Chondrocyte (in vitro differentiated cells): ENCODE measurements around the gene HTATSF1. TPM values are rescaled to one million over a fixed set of nuclear protein-coding genes. Genes with fewer than 3 reads are reported as not detected.

ENCODE experiments used
- DNase-seq: peaks from one replicate; pipeline ENCODE4 v3.0.0; 2021; ENCODE audit warnings: mixed read lengths, low spot score
- H3K27ac Mint-ChIP-seq: one replicate; pipeline ENCODE4 v1.8.0; 2021; ENCODE audit warnings: mild to moderate bottlenecking, moderate library complexity, mixed read lengths; ENCODE audit not compliant: unreplicated experiment
- H3K27me3 Mint-ChIP-seq: 2 replicates; pipeline ENCODE4 v1.8.0; 2021; ENCODE audit warnings: low read depth, mixed read lengths
- H3K36me3 Mint-ChIP-seq: 2 replicates; pipeline ENCODE4 v1.8.0; 2021; ENCODE audit warnings: low read depth, mixed read lengths
- H3K4me1 Mint-ChIP-seq: 2 replicates; pipeline ENCODE4 v1.8.0; 2021; ENCODE audit warnings: low read depth, mild to moderate bottlenecking, mixed read lengths
- H3K4me3 Mint-ChIP-seq: one replicate; pipeline ENCODE4 v1.8.0; 2021; ENCODE audit warnings: mild to moderate bottlenecking, moderate library complexity, mixed read lengths; ENCODE audit not compliant: unreplicated experiment
- H3K9me3 Mint-ChIP-seq: 2 replicates; pipeline ENCODE4 v1.8.0; 2021; ENCODE audit warnings: low read depth, mixed read lengths
- total RNA-seq: library from RNA; stranded (reverse); gene quantifications from 3 replicates; pipeline ENCODE4 v1.2.1, GENCODE V29; 2021
- TF ChIP-seq, protein P1 (sequence below): fragments of 200-600 bp; sonication (generic); IDR thresholded peaks from 2 replicates; pipeline ENCODE4 v1.5.0; 2021; ENCODE audit warnings: antibody characterized with exemption, mild to moderate bottlenecking, moderate library complexity

The HTATSF1 gene
- total RNA-seq, 1 donor from 2014 or later, result 29.4 TPM

DNA sequence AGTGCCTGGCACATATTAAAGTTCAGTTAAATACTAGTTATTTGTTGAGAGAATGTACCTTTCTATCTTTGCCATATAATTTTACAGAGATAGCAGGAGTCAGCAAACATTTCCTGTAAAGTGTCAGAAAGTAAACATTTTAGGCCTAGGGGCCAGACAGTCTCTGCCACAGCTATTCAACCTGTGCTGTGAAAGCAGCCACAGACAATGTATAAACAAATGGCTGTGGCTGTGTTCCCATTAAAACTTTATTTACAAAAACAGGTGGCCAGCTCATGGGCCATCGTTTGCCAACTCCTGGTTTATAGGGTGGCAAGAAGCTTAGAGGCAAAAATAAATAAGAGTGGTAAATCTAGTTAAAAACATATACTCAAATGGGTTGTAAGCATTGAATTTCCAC lies 43.6 kb upstream of the HTATSF1 start:
- H3K27me3 Mint-ChIP-seq, result no peaks in the 10 kb centered on the region
- H3K27ac Mint-ChIP-seq, result no peak overlapping the region
- H3K36me3 Mint-ChIP-seq, result no peaks in the 10 kb centered on the region
- H3K4me3 Mint-ChIP-seq, result no peak overlapping the region
- H3K4me1 Mint-ChIP-seq, result no peaks in the 10 kb centered on the region
- no peak for DNase-seq
- H3K9me3 Mint-ChIP-seq, result no peaks in the 10 kb centered on the region
- TF ChIP-seq, protein P1, sequence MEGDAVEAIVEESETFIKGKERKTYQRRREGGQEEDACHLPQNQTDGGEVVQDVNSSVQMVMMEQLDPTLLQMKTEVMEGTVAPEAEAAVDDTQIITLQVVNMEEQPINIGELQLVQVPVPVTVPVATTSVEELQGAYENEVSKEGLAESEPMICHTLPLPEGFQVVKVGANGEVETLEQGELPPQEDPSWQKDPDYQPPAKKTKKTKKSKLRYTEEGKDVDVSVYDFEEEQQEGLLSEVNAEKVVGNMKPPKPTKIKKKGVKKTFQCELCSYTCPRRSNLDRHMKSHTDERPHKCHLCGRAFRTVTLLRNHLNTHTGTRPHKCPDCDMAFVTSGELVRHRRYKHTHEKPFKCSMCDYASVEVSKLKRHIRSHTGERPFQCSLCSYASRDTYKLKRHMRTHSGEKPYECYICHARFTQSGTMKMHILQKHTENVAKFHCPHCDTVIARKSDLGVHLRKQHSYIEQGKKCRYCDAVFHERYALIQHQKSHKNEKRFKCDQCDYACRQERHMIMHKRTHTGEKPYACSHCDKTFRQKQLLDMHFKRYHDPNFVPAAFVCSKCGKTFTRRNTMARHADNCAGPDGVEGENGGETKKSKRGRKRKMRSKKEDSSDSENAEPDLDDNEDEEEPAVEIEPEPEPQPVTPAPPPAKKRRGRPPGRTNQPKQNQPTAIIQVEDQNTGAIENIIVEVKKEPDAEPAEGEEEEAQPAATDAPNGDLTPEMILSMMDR, result no peak

GRCh38 chrX:136456133-136456532 lies 41.3 kb upstream of the HTATSF1 start:
- Mint-ChIP-seq H3K4me3 (no peak overlapping the region), H3K36me3 (no peaks in the 10 kb centered on the region)

DNA sequence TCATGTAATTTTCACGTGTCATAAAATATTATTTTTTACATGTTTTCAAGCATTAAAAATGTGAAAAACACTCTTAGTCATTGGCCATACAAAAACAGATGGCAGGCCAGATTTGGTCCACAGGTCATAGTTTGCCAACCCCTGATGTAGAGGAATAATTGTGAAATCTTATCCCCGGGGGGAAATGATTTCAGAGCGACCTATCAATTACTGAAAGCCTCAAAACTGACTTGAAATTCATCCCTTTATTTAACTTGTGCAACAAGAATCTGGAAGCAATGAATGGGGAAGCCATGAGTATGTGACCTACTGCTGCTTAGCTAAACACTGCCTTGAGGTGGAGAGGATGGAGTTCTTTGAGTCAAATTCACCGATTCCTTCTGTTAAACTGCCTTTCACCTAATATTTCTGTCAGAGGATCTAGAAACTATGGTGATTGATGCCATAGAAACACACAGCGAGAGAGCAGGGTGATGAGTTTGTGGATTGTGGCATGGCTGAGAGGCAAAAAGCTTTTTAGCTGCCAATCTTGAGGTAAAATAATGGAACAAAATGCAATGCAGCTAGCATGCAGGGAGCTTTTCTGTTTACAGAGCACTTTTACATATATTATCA lies 40.0 kb upstream of the HTATSF1 start:
- DNase-seq, result no peak
- no peak overlapping the region for H3K4me3 Mint-ChIP-seq
- no peaks in the 10 kb centered on the region for H3K27me3 Mint-ChIP-seq
- no peaks in the 10 kb centered on the region for H3K9me3 Mint-ChIP-seq
- no peaks in the 10 kb centered on the region for H3K4me1 Mint-ChIP-seq
- H3K36me3 Mint-ChIP-seq, result no peaks in the 10 kb centered on the region
- TF ChIP-seq, protein P1, result no peak
- H3K27ac Mint-ChIP-seq, result no peak overlapping the region

More at GRCh38 chrX:136456133-136456532, 41.3 kb upstream of the HTATSF1 start:
- Mint-ChIP-seq H3K9me3 (no peaks in the 10 kb centered on the region), H3K4me1 (no peaks in the 10 kb centered on the region), H3K27me3 (no peaks in the 10 kb centered on the region), H3K27ac (no peak overlapping the region)
- DNase-seq, result no peak
- TF ChIP-seq, protein P1, result no peak

GRCh38 chrX:136464589-136464988 lies 32.8 kb upstream of the HTATSF1 start:
- Mint-ChIP-seq H3K27me3 (peaks cover 3% of the 10 kb centered on the region), H3K36me3 (no peaks in the 10 kb centered on the region), H3K27ac (no peak overlapping the region), H3K4me1 (no peaks in the 10 kb centered on the region), H3K9me3 (no peaks in the 10 kb centered on the region), H3K4me3 (no peak overlapping the region)
- TF ChIP-seq, protein P1, result no peak
- no peak for DNase-seq

DNA sequence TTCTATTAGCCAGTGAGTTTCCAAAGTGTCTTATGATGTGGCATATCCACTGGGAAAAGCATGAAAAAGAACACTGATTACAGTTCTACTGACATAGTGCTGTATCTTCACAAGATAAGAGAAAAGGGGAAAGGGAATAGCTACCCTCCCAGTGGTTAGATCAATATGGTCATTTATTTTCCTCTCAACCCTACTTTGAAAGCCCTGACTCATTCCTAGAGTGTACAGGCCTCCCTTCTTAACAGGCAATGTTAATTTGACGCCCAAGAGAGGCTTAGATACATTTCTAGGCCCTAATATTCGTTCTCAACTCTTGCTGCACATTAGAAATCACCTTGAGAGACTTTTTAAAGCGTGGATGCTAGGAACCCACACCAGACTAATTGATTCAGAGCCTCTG lies 30.1 kb upstream of the HTATSF1 start:
- no peaks in the 10 kb centered on the region for H3K9me3 Mint-ChIP-seq
- H3K27ac Mint-ChIP-seq, result no peak overlapping the region
- H3K4me3 Mint-ChIP-seq, result no peak overlapping the region
- peaks cover 5% of the 10 kb centered on the region for H3K27me3 Mint-ChIP-seq
- TF ChIP-seq, protein P1, result no peak
- H3K36me3 Mint-ChIP-seq, result no peaks in the 10 kb centered on the region
- H3K4me1 Mint-ChIP-seq, result no peaks in the 10 kb centered on the region
- no peak for DNase-seq
